DOHH2 (cell line): ENCODE results near the gene NGF.

Experiments used
- CTCF ChIP-seq: fragments of 200-600 bp; sonication (generic); IDR thresholded peaks from one replicate; pipeline ENCODE4 v1.5.1; 2014; ENCODE audit warnings: antibody characterized with exemption, mild to moderate bottlenecking, low read depth, low read length; ENCODE audit not compliant: poor library complexity, severe bottlenecking
- EZH2phosphoT487 ChIP-seq: fragments of 200-600 bp; sonication (generic); IDR thresholded peaks from 2 replicates; pipeline ENCODE4 v1.6.1; 2017; ENCODE audit warnings: borderline replicate concordance, mild to moderate bottlenecking, antibody characterized with exemption, low read length, moderate library complexity, mixed read lengths

- no peak for TF ChIP-seq CTCF
- TF ChIP-seq EZH2phosphoT487: no peak
These were observed 26.5 kb downstream of the NGF start for GRCh38 chr1:115311474-115311989.
